Parathyroid adenoma (tissue), 2 donors: ENCODE results near the gene NDUFB1.
A peak's percentile ranks its signal among the peaks of the same experiment; 100 is the strongest.

Experiments used
- H2AFZ ChIP-seq: fragments of 300-600 bp; sonication (generic); one replicate; pipeline ENCODE4 v1.7.0; 2017; ENCODE audit warnings: antibody characterized with exemption, mild to moderate bottlenecking
- H3K27ac ChIP-seq: fragments of 300-600 bp; sonication (generic); one replicate; pipeline ENCODE4 v1.7.0; 2017
- H3K27me3 ChIP-seq: fragments of 300-600 bp; sonication (generic); one replicate; pipeline ENCODE4 v1.7.0; 2017; ENCODE audit warnings: low read length; ENCODE audit not compliant: control insufficient read depth, insufficient read depth
- H3K36me3 ChIP-seq: fragments of 300-600 bp; sonication (generic); one replicate; pipeline ENCODE4 v1.7.0; 2017; ENCODE audit warnings: low read length; ENCODE audit not compliant: control insufficient read depth, insufficient read depth
- H3K4me1 ChIP-seq: fragments of 300-600 bp; sonication (generic); one replicate; pipeline ENCODE4 v1.7.0; 2017; ENCODE audit warnings: control low read depth
- H3K4me2 ChIP-seq: fragments of 300-600 bp; sonication (generic); one replicate; pipeline ENCODE4 v1.7.0; 2017; ENCODE audit warnings: low read length
- H3K4me3 ChIP-seq: fragments of 300-600 bp; sonication (generic); one replicate; pipeline ENCODE4 v1.7.0; 2017; ENCODE audit warnings: low read depth, low read length
- H3K79me2 ChIP-seq: fragments of 300-600 bp; sonication (generic); one replicate; pipeline ENCODE4 v1.7.0; 2017; ENCODE audit warnings: control low read depth
- H3K9ac ChIP-seq: fragments of 300-600 bp; sonication (generic); one replicate; pipeline ENCODE4 v1.7.0; 2017; ENCODE audit warnings: mild to moderate bottlenecking
- H3K9me3 ChIP-seq: fragments of 300-600 bp; sonication (generic); one replicate; pipeline ENCODE4 v1.7.0; 2017; ENCODE audit warnings: low read length; ENCODE audit not compliant: control insufficient read depth
- CTCF ChIP-seq: fragments of 300-600 bp; sonication (generic); IDR thresholded peaks from one replicate; pipeline ENCODE4 v1.7.0; 2017; ENCODE audit warnings: antibody characterized with exemption, mild to moderate bottlenecking
- donor health status: primary hyperparathyroidism.

Gene NDUFB1

DNA sequence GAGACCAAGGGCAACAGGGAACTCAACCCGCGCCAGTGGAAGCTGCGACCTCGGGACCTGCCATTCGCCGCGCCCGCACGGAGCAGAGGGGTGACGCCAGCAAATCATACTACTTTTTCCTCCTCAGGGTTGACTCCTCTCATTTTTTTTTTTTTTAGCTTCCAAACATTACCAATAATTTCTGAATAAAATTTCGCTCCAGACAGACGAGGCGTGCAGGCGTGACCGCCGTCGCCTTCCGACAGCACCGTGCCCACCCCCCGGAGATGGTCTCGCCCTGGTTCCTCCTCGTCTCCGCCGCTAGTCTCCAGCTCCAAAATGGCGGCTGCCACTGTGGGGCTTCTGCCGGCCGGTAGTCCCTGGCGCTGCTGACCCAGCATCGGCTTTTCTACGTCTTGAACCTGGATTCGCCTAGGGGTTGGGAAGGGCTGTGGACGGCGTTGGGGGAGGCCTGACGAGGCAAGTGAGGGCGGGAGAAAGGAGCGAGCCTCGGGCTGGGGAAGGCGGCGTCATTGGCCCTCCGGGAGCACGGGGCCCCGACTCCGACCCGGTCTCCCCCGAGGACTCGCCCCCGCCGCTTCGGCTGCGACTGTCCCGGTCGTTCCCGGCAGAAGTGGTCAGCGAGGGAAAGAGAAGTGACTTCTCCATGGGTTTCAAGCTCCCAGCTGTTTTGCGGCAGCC is at the start of gene NDUFB1, which contains the start of gene CPSF2:
NDUFB1 (minus strand) TSS at position 37 of the 681 bp plus-strand sequence. CDS start 4,069 bp downstream, outside the sequence.
CPSF2 (plus strand) TSS at position 300 of the 681 bp plus-strand sequence. CDS start 9,016 bp downstream, outside the sequence.
- Histone ChIP-seq H2AFZ (peak within 1 kb of the TSS; percentile 99), H3K27me3 (no peaks in the 10 kb centered on the region), H3K27ac (peak within 1 kb of the TSS; percentile 93), H3K4me3 (peak within 1 kb of the TSS; percentile 84), H3K9me3 (no peaks in the 10 kb centered on the region), H3K36me3 (no peaks in the 10 kb centered on the region), H3K4me1 (peaks cover 3% of the 10 kb centered on the region), H3K9ac (peak within 1 kb of the TSS; percentile 88), H3K4me2 (peak within 1 kb of the TSS; percentile 84), H3K79me2 (peaks cover 5% of the 10 kb centered on the region)
- TF ChIP-seq CTCF, result peak; percentile 8

GRCh38 chr14:92164958-92165357 is 43.5 kb upstream of the NDUFB1 start:
- Histone ChIP-seq H3K79me2 (no peaks in the 10 kb centered on the region), H3K9me3 (no peaks in the 10 kb centered on the region), H3K4me3 (no peak overlapping the region), H3K9ac (no peak overlapping the region), H3K27me3 (no peaks in the 10 kb centered on the region), H3K4me2 (no peak overlapping the region), H3K27ac (no peak overlapping the region), H3K4me1 (no peaks in the 10 kb centered on the region), H2AFZ (no peak overlapping the region), H3K36me3 (no peaks in the 10 kb centered on the region)
- TF ChIP-seq CTCF, result no peak

GRCh38 chr14:92161521-92161920 is 40.0 kb upstream of the NDUFB1 start:
- no peaks in the 10 kb centered on the region for H3K36me3 ChIP-seq
- H2AFZ ChIP-seq, result no peak overlapping the region
- no peaks in the 10 kb centered on the region for H3K27me3 ChIP-seq
- no peak overlapping the region for H3K4me2 ChIP-seq
- no peaks in the 10 kb centered on the region for H3K9me3 ChIP-seq
- no peak overlapping the region for H3K9ac ChIP-seq
- H3K4me1 ChIP-seq, result no peaks in the 10 kb centered on the region
- H3K79me2 ChIP-seq, result no peaks in the 10 kb centered on the region
- no peak overlapping the region for H3K27ac ChIP-seq
- no peak overlapping the region for H3K4me3 ChIP-seq
- TF ChIP-seq CTCF, result no peak

- Histone ChIP-seq H3K9me3 (no peaks in the 10 kb centered on the region), H3K27ac (no peak overlapping the region), H3K4me3 (no peak overlapping the region), H3K9ac (no peak overlapping the region), H3K4me1 (no peaks in the 10 kb centered on the region), H3K36me3 (no peaks in the 10 kb centered on the region), H3K79me2 (no peaks in the 10 kb centered on the region), H3K27me3 (no peaks in the 10 kb centered on the region), H3K4me2 (no peak overlapping the region), H2AFZ (no peak overlapping the region)
- TF ChIP-seq CTCF, result no peak
These were observed 39.1 kb upstream of the NDUFB1 start for GRCh38 chr14:92160619-92161018.
